Right lobe of liver (tissue), 6 donors: ENCODE results near the gene NFASC. TPM values are rescaled to one million over a fixed set of nuclear protein-coding genes. Genes with fewer than 3 reads are reported as not detected.

Experiments used
- ATAC-seq, 4 donors: fragments of 200-7000 bp; cut with Tn5 transposase; one replicate each; pipeline ENCODE4 v1.9.1; 2020; ENCODE audit warnings: mild to moderate bottlenecking in 4 of 4, moderate library complexity in 4 of 4
- DNase-seq, 3 donors: peaks; one replicate each; pipeline ENCODE4 v3.0.0-alpha.2; 2020
- H3K27ac ChIP-seq, 3 donors: fragments of 200-600 bp; one replicate each; pipeline ENCODE4 v1.8.0; 2022
- H3K27me3 ChIP-seq, 2 donors: fragments of 200-600 bp; one replicate each; pipeline ENCODE4 v1.8.0; 2022
- H3K36me3 ChIP-seq, 4 donors: fragments of 200-600 bp; sonication (generic) in 1 of 4; one replicate each; pipeline versions ENCODE4 v1.5.1 to v1.8.0; 2017 to 2022; ENCODE audit warnings: control low read depth in 1 of 4
- H3K4me1 ChIP-seq, 4 donors: fragments of 200-600 bp; sonication (generic) in 1 of 4; one replicate each; pipeline versions ENCODE4 v1.5.1 to v1.8.0; 2017 to 2022; ENCODE audit warnings: control low read depth in 1 of 4
- H3K4me3 ChIP-seq, 3 donors: fragments of 200-600 bp; one replicate each; pipeline ENCODE4 v1.8.0; 2022
- H3K9me3 ChIP-seq, 4 donors: fragments of 200-600 bp; sonication (generic) in 1 of 4; one replicate each; pipeline versions ENCODE4 v1.5.1 to v1.8.0; 2017 to 2022; ENCODE audit warnings: control low read depth in 1 of 4
- POLR2A ChIP-seq: fragments of 450-650 bp; IDR thresholded peaks from one replicate; pipeline ENCODE4 v1.6.1; 2017; ENCODE audit warnings: antibody characterized with exemption, mild to moderate bottlenecking
- WGBS: methylation state at CpG from one replicate; pipeline ENCODE4 v1.1.6; 2018; ENCODE audit warnings: low coverage, low lambda C conversion rate; ENCODE audit not compliant: insufficient coverage; ENCODE audit errors: missing lambda C conversion rate; 5-methylcytosine and 5-hydroxymethylcytosine counted together
- intact Hi-C, 2 donors: fragments of 100-400 bp; cut with DNase I; formaldehyde crosslinking; loops; one replicate each; pipeline versions ENCODE4 v1.11.2 to v1.14.1; 2022
- total RNA-seq, 6 experiments: library from RNA; depleted of rRNA in 2 of 6; stranded (reverse); fragments of >200 nt in 2 of 6; fragmentation: NEBNext Ultra II Directional in 3 of 6; extraction: Animal tissue kit (Norgen Biotek cat#: 25700) in 3 of 6; gene quantifications; one replicate each; pipeline versions ENCODE4 v1.1.0 to v1.2.4, GENCODE V29; 2016 to 2023
- TF ChIP-seq, protein P1 (sequence below), 4 donors: fragments of 200-600 bp in 3 of 4; fragments of 450-650 bp in 1 of 4; IDR thresholded peaks; one replicate each; pipeline versions ENCODE4 v1.5.1 to v1.8.0; 2016 to 2022; ENCODE audit warnings: antibody characterized with exemption in 4 of 4, mild to moderate bottlenecking in 2 of 4
- donor health status: DM: no; HTN: yes; CAD: no.
- donor health status: DM: no; HTN: no; CAD: no.
- donor health status: DM: no; HTN: no; CAD: no.
- donor health status: DM: no; HTN: yes; CAD: no.
- donor health status: DM: no; HTN: yes; CAD: no.

Gene NFASC
- total RNA-seq, 6 experiments from 2014 or later = 3.2 to 7.8 (median 5.6) TPM

GRCh38 chr1:204990721-204991341, 120.2 kb downstream of the NFASC start:
- Histone ChIP-seq H3K36me3 (no peaks in the 10 kb centered on the region), H3K4me3 (no peak overlapping the region), H3K27me3 (no peaks in the 10 kb centered on the region), H3K27ac (no peak overlapping the region), H3K9me3 (no peaks in the 10 kb centered on the region), H3K4me1 (peaks cover 0 to 38% (median 11%) of the 10 kb centered on the region in 4 donors)
- ATAC-seq (peak; percentile 21 to 46 (median 42)), DNase-seq (no peak)
- peak; percentile 38 for TF ChIP-seq POLR2A
- TF ChIP-seq, protein P1, sequence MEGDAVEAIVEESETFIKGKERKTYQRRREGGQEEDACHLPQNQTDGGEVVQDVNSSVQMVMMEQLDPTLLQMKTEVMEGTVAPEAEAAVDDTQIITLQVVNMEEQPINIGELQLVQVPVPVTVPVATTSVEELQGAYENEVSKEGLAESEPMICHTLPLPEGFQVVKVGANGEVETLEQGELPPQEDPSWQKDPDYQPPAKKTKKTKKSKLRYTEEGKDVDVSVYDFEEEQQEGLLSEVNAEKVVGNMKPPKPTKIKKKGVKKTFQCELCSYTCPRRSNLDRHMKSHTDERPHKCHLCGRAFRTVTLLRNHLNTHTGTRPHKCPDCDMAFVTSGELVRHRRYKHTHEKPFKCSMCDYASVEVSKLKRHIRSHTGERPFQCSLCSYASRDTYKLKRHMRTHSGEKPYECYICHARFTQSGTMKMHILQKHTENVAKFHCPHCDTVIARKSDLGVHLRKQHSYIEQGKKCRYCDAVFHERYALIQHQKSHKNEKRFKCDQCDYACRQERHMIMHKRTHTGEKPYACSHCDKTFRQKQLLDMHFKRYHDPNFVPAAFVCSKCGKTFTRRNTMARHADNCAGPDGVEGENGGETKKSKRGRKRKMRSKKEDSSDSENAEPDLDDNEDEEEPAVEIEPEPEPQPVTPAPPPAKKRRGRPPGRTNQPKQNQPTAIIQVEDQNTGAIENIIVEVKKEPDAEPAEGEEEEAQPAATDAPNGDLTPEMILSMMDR (IDR thresholded peaks at IDR 0.05) = no peak
- 65% methylated on average over 8 of the region's 11 CpGs for WGBS
- intact Hi-C loops = no loop called here

DNA sequence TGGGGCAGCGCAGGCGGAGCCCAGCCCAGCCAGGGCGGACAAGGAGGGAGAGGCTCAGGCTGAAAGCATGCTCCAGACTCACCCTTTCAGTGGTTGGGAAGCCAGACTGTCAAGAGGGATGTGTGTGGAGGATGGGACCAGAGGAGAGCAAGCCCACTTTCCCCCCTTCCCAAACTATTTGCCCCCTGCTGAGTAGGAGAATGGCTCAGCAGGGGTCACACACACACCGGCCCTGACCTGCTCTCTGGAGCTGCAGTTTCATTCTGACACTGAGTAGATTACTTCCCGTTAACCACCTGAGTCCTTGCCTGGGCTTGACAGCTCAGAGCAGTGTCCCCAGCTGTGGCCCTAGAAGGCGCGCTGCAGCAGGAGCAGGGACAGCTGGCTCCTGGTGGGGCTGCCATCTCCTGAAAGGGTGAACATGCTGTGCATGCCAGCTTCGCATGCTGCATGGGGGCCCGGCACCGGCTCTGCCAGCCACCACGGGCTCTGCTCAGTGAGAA, 120.7 kb downstream of the NFASC start:
- no peak for TF ChIP-seq POLR2A
- TF ChIP-seq, protein P1 (IDR thresholded peaks at IDR 0.05) = no peak

DNA sequence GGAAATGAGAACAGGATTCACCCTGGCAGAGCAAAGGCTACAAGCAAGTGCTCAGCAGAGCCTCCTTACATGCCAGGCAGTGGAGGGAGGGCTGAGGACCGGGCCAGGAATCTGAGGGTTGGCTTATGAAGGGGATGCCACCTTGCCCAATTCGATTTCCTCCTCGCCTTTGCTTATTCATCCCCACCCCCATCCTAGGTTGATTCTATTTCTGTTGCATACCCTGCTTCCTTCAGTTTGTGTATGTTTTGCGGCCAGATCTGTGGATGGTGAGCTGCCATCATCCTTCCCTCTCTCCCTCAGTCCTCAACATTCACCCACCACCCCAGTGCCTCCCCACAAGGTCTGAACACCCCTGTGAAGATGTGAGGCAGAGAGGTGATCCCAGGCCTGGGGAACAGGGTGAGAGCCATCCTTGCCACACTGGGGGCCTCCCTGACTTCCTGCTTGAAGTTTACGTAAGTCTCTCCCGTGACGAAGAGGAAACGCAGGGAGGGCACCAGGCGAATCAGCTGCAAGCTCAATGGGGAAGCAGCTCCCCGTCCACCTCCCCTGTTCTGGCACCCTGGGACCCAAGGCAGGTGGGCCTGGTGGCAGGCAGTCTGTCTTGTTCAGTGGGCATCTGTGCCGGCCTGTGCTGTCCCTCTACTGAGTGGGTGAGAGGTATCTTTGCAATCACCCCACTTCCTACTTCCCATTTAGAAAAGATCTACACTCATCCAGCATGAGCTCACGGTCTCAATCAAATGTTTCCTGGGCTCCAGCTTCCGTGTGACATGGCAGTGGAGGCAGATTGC, 121.7 kb downstream of the NFASC start:
- Histone ChIP-seq H3K27ac (no peak overlapping the region), H3K4me3 (no peak overlapping the region), H3K4me1 (peaks cover 0 to 39% (median 11%) of the 10 kb centered on the region in 4 donors), H3K36me3 (no peaks in the 10 kb centered on the region), H3K27me3 (no peaks in the 10 kb centered on the region), H3K9me3 (no peaks in the 10 kb centered on the region)
- TF ChIP-seq, protein P1 (IDR thresholded peaks at IDR 0.05) = no peak
- no peak for TF ChIP-seq POLR2A
- ATAC-seq (no peak), DNase-seq (no peak)
- intact Hi-C loops = no loop called here
- 79% methylated on average over 9 of the region's 13 CpGs for WGBS

More for the DNA sequence above, 120.7 kb downstream of the NFASC start:
- WGBS = 100% methylated on average over 1 of the region's 11 CpGs
- H3K9me3 ChIP-seq = no peaks in the 10 kb centered on the region
- ATAC-seq (no peak), DNase-seq (no peak)
- no peaks in the 10 kb centered on the region for H3K27me3 ChIP-seq
- H3K4me1 ChIP-seq = peaks cover 0 to 39% (median 11%) of the 10 kb centered on the region in 4 donors
- no peak overlapping the region for H3K4me3 ChIP-seq
- intact Hi-C loops = no loop called here
- no peak overlapping the region for H3K27ac ChIP-seq
- no peaks in the 10 kb centered on the region for H3K36me3 ChIP-seq

DNA sequence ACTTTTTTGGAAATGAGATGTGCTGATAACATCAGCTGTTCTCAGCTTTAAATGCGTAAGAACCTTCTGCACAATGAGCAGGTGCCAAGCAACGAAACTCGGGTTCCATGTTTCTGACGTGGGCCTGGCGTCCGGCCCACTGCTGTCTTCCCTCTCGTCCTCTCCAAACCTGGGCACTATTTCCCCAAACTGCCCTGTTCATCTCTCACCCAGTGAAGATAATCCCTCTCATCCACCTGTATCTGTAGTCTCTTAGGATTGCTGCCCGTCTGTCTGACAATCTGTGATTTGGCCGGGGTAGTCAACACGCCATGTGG, 122.3 kb downstream of the NFASC start:
- intact Hi-C loops = no loop called here
- no peaks in the 10 kb centered on the region for H3K9me3 ChIP-seq
- WGBS = 85% methylated on average over 5 of the region's 10 CpGs
- H3K4me3 ChIP-seq = no peak overlapping the region
- no peaks in the 10 kb centered on the region for H3K27me3 ChIP-seq
- no peaks in the 10 kb centered on the region for H3K36me3 ChIP-seq
- no peak for ATAC-seq
- no peak for TF ChIP-seq POLR2A
- TF ChIP-seq, protein P1 (IDR thresholded peaks at IDR 0.05) = no peak
- DNase-seq = no peak
- H3K27ac ChIP-seq = no peak overlapping the region
- peaks cover 0 to 39% (median 11%) of the 10 kb centered on the region in 4 donors for H3K4me1 ChIP-seq
